HFFc6 (cell line): ENCODE measurements around the gene STXBP2. TPM values are rescaled to one million over a fixed set of nuclear protein-coding genes. Genes with fewer than 3 reads are reported as not detected.

Experiments
- DNase-seq: peaks from one replicate; pipeline ENCODE4 v3.0.0-alpha.2; 2018
- H3K27ac Mint-ChIP-seq: 2 replicates; pipeline ENCODE4 v1.8.0; 2020; ENCODE audit warnings: mild to moderate bottlenecking, mixed read lengths
- H3K27me3 Mint-ChIP-seq: 2 replicates; pipeline ENCODE4 v1.8.0; 2021; ENCODE audit warnings: mild to moderate bottlenecking, moderate library complexity, mixed read lengths; ENCODE audit not compliant: insufficient read depth
- H3K36me3 Mint-ChIP-seq: 2 replicates; pipeline ENCODE4 v1.8.0; 2021; ENCODE audit warnings: low read depth, mixed read lengths
- H3K4me1 Mint-ChIP-seq: 2 replicates; pipeline ENCODE4 v1.8.0; 2020; ENCODE audit warnings: low read depth, mixed read lengths
- H3K4me3 Mint-ChIP-seq: 2 replicates; pipeline ENCODE4 v1.8.0; 2020; ENCODE audit warnings: mild to moderate bottlenecking, moderate library complexity, mixed read lengths
- H3K9me3 Mint-ChIP-seq: 2 replicates; pipeline ENCODE4 v1.8.0; 2020; ENCODE audit warnings: mild to moderate bottlenecking, mixed read lengths
- CTCF ChIP-seq: fragments of 200-600 bp; sonication (generic); IDR thresholded peaks from 2 replicates; pipeline ENCODE4 v1.5.0; 2021; ENCODE audit warnings: antibody characterized with exemption, mild to moderate bottlenecking
- total RNA-seq, 6 experiments: library from RNA; stranded (reverse); fragmentation: NEBNext Ultra II Directional; extraction: Animal tissue kit (Norgen Biotek cat#: 25700); gene quantifications; 2 replicates in 1 of 6; 3 replicates in 5 of 6; pipeline ENCODE4 v1.2.3, GENCODE V29; 2021

Gene STXBP2
- total RNA-seq, 6 experiments from 2014 or later = 1.8 to 6.7 (median 4.4) TPM

GRCh38 chr19:7597689-7598088, 39.2 kb upstream of the STXBP2 start:
- H3K27me3 Mint-ChIP-seq = peaks cover 27% of the 10 kb centered on the region
- TF ChIP-seq CTCF = no peak
- H3K9me3 Mint-ChIP-seq = no peaks in the 10 kb centered on the region
- H3K4me1 Mint-ChIP-seq = no peaks in the 10 kb centered on the region
- DNase-seq = no peak
- no peak overlapping the region for H3K4me3 Mint-ChIP-seq
- H3K27ac Mint-ChIP-seq = no peak overlapping the region
- no peaks in the 10 kb centered on the region for H3K36me3 Mint-ChIP-seq

GRCh38 chr19:7598180-7598579, 38.7 kb upstream of the STXBP2 start:
- no peak for DNase-seq
- no peaks in the 10 kb centered on the region for H3K4me1 Mint-ChIP-seq
- peaks cover 28% of the 10 kb centered on the region for H3K27me3 Mint-ChIP-seq
- no peaks in the 10 kb centered on the region for H3K9me3 Mint-ChIP-seq
- H3K4me3 Mint-ChIP-seq = no peak overlapping the region
- H3K36me3 Mint-ChIP-seq = no peaks in the 10 kb centered on the region
- no peak overlapping the region for H3K27ac Mint-ChIP-seq
- TF ChIP-seq CTCF = no peak

GRCh38 chr19:7600721-7601120, 36.2 kb upstream of the STXBP2 start:
- H3K9me3 Mint-ChIP-seq = peaks cover 3% of the 10 kb centered on the region; the same call in 1 of the 2 replicates
- H3K36me3 Mint-ChIP-seq = no peaks in the 10 kb centered on the region

GRCh38 chr19:7602240-7602934, 34.5 kb upstream of the STXBP2 start:
- H3K9me3 Mint-ChIP-seq = peaks cover 4% of the 10 kb centered on the region; the same call in 1 of the 2 replicates
- H3K36me3 Mint-ChIP-seq = no peaks in the 10 kb centered on the region
- TF ChIP-seq CTCF = no peak
- no peak for DNase-seq
- peaks cover 13% of the 10 kb centered on the region for H3K27me3 Mint-ChIP-seq
- no peak overlapping the region for H3K27ac Mint-ChIP-seq
- H3K4me1 Mint-ChIP-seq = no peaks in the 10 kb centered on the region
- H3K4me3 Mint-ChIP-seq = no peak overlapping the region

More at GRCh38 chr19:7600721-7601120, 36.2 kb upstream of the STXBP2 start:
- Mint-ChIP-seq H3K27ac (no peak overlapping the region), H3K27me3 (peaks cover 19% of the 10 kb centered on the region), H3K4me3 (no peak overlapping the region), H3K4me1 (no peaks in the 10 kb centered on the region)
- DNase-seq = no peak
- no peak for TF ChIP-seq CTCF

- H3K27ac Mint-ChIP-seq = no peak overlapping the region
- H3K4me1 Mint-ChIP-seq = no peaks in the 10 kb centered on the region
- TF ChIP-seq CTCF = no peak
- no peak for DNase-seq
- H3K9me3 Mint-ChIP-seq = peaks cover 4% of the 10 kb centered on the region; the same call in 1 of the 2 replicates
- peaks cover 10% of the 10 kb centered on the region for H3K27me3 Mint-ChIP-seq
- H3K4me3 Mint-ChIP-seq = no peak overlapping the region
- H3K36me3 Mint-ChIP-seq = no peaks in the 10 kb centered on the region
These were observed 33.9 kb upstream of the STXBP2 start for GRCh38 chr19:7602935-7603497.
